ENCODE results near the gene NTNG2. TPM values are rescaled to one million over a fixed set of nuclear protein-coding genes. Genes with fewer than 3 reads are reported as not detected.

NTNG2 gene
- total RNA-seq, 1 donor = 2.4 TPM

DNA sequence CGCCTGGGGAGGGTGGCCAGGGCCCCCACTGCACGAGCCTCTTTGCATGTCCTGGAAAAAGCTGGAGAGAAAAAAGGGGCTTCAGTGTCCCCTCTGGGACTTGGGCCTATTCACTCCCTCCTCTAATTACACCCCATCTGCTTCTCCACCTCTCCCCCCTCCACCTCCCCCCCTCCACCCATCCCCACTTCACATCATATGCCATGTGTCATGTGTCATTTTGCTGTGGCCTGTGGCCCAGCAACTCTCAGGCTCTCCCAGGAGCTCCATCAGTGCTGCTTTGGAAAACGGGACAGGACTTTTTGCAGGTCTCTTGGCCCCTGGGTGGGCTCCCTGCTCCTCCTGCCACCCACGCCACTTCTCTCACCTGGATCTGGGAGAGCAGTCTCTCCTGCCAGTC is 68.7 kb downstream of the NTNG2 start:
- H3K4me3 ChIP-seq (ENCODE audit: low read depth, low read length) = no peak overlapping the region
- DNase-seq (ENCODE audit: low read depth) = no peak
- TF ChIP-seq, protein P1, sequence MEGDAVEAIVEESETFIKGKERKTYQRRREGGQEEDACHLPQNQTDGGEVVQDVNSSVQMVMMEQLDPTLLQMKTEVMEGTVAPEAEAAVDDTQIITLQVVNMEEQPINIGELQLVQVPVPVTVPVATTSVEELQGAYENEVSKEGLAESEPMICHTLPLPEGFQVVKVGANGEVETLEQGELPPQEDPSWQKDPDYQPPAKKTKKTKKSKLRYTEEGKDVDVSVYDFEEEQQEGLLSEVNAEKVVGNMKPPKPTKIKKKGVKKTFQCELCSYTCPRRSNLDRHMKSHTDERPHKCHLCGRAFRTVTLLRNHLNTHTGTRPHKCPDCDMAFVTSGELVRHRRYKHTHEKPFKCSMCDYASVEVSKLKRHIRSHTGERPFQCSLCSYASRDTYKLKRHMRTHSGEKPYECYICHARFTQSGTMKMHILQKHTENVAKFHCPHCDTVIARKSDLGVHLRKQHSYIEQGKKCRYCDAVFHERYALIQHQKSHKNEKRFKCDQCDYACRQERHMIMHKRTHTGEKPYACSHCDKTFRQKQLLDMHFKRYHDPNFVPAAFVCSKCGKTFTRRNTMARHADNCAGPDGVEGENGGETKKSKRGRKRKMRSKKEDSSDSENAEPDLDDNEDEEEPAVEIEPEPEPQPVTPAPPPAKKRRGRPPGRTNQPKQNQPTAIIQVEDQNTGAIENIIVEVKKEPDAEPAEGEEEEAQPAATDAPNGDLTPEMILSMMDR (IDR thresholded peaks at IDR 0.05; ENCODE audit: insufficient read depth, low read length) = no peak

DNA sequence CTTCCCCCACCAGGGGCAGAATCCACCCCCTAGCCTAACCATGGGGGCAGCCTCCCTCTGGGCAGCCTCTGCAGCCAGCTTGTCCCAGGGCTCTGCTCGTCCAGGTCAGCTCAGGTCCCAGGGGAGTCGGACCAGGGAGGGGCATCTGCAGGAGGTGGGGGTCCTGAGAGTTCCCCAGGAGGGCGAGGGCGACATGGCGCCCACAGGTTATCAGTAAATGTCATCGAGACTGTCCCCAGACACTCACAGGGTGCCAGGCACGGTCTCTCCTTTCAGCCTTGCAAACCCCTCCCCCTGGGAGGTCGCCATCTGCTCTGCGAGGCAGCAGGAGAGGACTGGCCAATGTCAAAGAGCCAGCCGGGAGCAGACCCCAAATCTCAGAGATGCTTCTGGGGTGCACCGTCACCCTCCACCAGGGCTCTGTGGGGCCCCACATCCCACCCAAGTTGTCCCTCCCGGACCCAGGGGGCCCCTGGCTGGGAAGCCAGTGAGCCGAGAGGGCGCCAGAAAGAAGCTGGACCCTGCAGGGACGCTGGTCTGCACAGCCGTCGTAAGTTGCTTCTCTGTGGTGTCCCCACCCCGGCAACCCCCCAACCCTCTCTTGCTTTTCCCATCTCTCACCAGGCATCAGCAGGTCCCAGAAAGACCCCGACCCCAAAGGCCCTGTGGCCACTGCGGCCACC is 69.3 kb downstream of the NTNG2 start:
- H3K4me3 ChIP-seq (ENCODE audit: low read depth, low read length) = no peak overlapping the region
- DNase-seq (ENCODE audit: low read depth) = no peak
- TF ChIP-seq, protein P1 (IDR thresholded peaks at IDR 0.05; ENCODE audit: insufficient read depth, low read length) = no peak

DNA sequence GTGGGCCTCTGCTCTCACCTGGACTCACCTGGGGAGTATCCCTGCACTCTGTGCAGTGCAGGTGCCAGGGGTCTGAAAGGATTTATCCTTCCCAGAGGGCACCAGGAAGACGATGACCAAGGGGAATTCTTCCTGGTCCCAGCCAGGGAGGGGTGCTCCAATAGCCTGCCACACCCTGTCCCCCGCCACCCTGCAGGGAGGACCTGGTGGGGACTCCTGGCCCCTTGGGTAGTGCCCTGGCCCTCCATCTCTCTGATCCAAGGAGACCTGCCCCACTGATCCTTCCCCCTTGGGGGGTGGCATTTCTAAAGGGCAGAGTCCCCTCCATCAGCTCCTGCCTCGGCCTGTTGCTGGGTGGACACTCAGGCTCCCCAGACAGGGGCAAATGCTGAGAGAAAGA is 70.7 kb downstream of the NTNG2 start:
- DNase-seq (ENCODE audit: low read depth) = no peak
- TF ChIP-seq, protein P1 (IDR thresholded peaks at IDR 0.05; ENCODE audit: insufficient read depth, low read length) = no peak

DNA sequence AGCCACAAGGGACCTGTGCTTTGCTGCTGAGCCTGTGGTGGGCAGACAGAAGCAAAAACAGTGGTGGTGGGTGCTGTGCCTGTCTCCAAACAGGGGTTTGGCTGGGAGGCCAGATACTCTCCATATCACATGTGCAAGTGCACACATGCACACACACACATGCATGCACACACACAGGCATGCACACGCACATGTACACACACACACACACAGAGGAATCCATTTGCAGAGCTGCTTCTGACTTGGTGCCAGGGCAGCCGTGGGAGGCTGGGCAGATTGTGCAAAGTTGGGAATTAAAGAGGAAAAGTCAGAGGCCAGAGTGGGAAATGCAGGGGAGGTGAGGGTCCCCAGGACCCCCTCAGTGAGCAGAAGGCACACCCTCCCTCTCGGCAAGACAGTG is 71.3 kb downstream of the NTNG2 start:
- TF ChIP-seq, protein P1 (IDR thresholded peaks at IDR 0.05; ENCODE audit: insufficient read depth, low read length) = no peak
- no peak overlapping the region for H3K4me3 ChIP-seq (ENCODE audit: low read depth, low read length)
- DNase-seq (ENCODE audit: low read depth) = no peak

More for the DNA sequence above, 70.7 kb downstream of the NTNG2 start:
- no peak overlapping the region for H3K4me3 ChIP-seq (ENCODE audit: low read depth, low read length)

DNA sequence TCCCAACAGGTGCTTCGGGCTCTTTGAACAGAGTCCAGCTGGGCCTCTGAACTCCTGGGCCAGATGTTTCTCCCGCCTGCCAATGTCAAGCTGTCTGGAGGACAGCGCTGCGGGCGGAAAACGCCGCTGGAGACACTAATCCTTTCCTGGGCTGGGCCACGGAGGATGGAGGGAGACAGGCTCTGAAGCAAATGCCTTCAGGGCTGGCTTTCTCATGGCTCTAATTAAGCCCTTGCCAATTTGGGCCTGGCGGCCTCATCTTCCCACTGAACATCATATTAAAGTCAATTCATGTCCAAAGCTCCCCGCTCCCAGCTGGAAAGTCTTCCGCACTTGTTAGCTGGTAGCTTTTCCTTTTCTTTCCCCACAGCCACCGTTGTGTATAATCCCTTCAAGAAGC is 72.7 kb downstream of the NTNG2 start:
- DNase-seq (ENCODE audit: low read depth) = no peak
- no peak overlapping the region for H3K4me3 ChIP-seq (ENCODE audit: low read depth, low read length)
- TF ChIP-seq, protein P1 (IDR thresholded peaks at IDR 0.05; ENCODE audit: insufficient read depth, low read length) = no peak

DNA sequence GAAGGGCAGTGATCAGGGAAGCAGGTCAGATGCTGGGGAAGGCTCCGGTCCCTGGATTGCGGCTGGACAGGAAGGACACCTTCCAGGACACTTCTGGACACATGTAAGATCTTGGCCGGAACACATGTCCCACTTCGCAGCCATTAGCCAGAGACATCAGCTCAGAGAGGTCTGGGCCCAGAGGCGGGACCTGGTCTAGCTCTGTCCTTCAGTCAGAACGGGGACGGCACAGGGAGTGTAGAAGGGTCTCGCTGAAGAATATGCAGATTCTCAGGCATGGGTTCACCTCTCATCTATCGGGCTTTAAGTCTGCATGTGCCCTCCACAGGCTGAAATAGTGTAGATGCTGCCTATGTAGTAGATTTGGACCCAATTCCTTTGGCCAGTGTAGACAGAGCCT is 73.3 kb downstream of the NTNG2 start:
- DNase-seq (ENCODE audit: low read depth) = no peak
- H3K4me3 ChIP-seq (ENCODE audit: low read depth, low read length) = no peak overlapping the region
- TF ChIP-seq, protein P1 (IDR thresholded peaks at IDR 0.05; ENCODE audit: insufficient read depth, low read length) = no peak
